Chondrocyte (in vitro differentiated cells): ENCODE results near the gene ANO6. TPM values are rescaled to one million over a fixed set of nuclear protein-coding genes. Genes with fewer than 3 reads are reported as not detected.
A peak's percentile ranks its signal among the peaks of the same experiment; 100 is the strongest.

ENCODE experiments used
- DNase-seq: peaks from one replicate; pipeline ENCODE4 v3.0.0; 2021; ENCODE audit warnings: mixed read lengths, low spot score
- H3K27ac Mint-ChIP-seq: one replicate; pipeline ENCODE4 v1.8.0; 2021; ENCODE audit warnings: mild to moderate bottlenecking, moderate library complexity, mixed read lengths; ENCODE audit not compliant: unreplicated experiment
- H3K27me3 Mint-ChIP-seq: 2 replicates; pipeline ENCODE4 v1.8.0; 2021; ENCODE audit warnings: low read depth, mixed read lengths
- H3K36me3 Mint-ChIP-seq: 2 replicates; pipeline ENCODE4 v1.8.0; 2021; ENCODE audit warnings: low read depth, mixed read lengths
- H3K4me1 Mint-ChIP-seq: 2 replicates; pipeline ENCODE4 v1.8.0; 2021; ENCODE audit warnings: low read depth, mild to moderate bottlenecking, mixed read lengths
- H3K4me3 Mint-ChIP-seq: one replicate; pipeline ENCODE4 v1.8.0; 2021; ENCODE audit warnings: mild to moderate bottlenecking, moderate library complexity, mixed read lengths; ENCODE audit not compliant: unreplicated experiment
- H3K9me3 Mint-ChIP-seq: 2 replicates; pipeline ENCODE4 v1.8.0; 2021; ENCODE audit warnings: low read depth, mixed read lengths
- CTCF ChIP-seq: fragments of 200-600 bp; sonication (generic); IDR thresholded peaks from 2 replicates; pipeline ENCODE4 v1.5.0; 2021; ENCODE audit warnings: antibody characterized with exemption, mild to moderate bottlenecking, moderate library complexity
- total RNA-seq: library from RNA; stranded (reverse); gene quantifications from 3 replicates; pipeline ENCODE4 v1.2.1, GENCODE V29; 2021

ANO6 gene
- total RNA-seq, 1 donor from 2014 or later: 75.8 TPM

DNA sequence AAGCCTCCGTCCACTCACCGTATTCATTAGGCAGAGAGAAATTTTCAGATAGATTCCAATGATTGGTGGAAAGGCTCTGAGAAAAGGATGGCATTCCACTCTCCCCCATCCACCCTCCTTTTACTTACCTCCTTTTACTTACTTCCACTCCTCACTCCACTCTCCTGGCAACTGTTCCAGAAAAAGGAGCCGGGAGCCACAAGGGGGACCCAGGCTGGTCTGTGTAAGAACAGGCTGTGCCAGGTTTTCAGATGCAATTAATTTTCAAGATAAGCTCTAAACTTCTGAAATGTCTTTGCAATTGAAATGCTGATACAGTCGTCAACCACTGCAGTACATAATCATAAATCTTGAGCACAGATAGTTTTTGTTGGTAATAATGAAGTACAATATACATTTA, 248.8 kb downstream of the ANO6 start:
- H3K27me3 Mint-ChIP-seq: peaks cover 14% of the 10 kb centered on the region

GRCh38 chr12:45468751-45469615, 253.1 kb downstream of the ANO6 start:
- TF ChIP-seq CTCF: no peak
- no peaks in the 10 kb centered on the region for H3K4me1 Mint-ChIP-seq
- H3K4me3 Mint-ChIP-seq: no peak overlapping the region
- peaks cover 2% of the 10 kb centered on the region for H3K36me3 Mint-ChIP-seq
- no peak overlapping the region for H3K27ac Mint-ChIP-seq
- H3K9me3 Mint-ChIP-seq: peaks cover 7% of the 10 kb centered on the region
- H3K27me3 Mint-ChIP-seq: peaks cover 13% of the 10 kb centered on the region
- DNase-seq: no peak

More for the DNA sequence above, 248.8 kb downstream of the ANO6 start:
- no peak overlapping the region for H3K4me3 Mint-ChIP-seq
- peaks cover 3% of the 10 kb centered on the region for H3K9me3 Mint-ChIP-seq
- H3K4me1 Mint-ChIP-seq: peaks cover 3% of the 10 kb centered on the region
- H3K27ac Mint-ChIP-seq: no peak overlapping the region
- H3K36me3 Mint-ChIP-seq: peaks cover under 1% of the 10 kb centered on the region
- DNase-seq: no peak
- peak; percentile 23 for TF ChIP-seq CTCF

GRCh38 chr12:45469902-45470301, 254.0 kb downstream of the ANO6 start:
- peaks cover 2% of the 10 kb centered on the region for H3K36me3 Mint-ChIP-seq
- no peaks in the 10 kb centered on the region for H3K4me1 Mint-ChIP-seq
- no peak overlapping the region for H3K27ac Mint-ChIP-seq
- H3K27me3 Mint-ChIP-seq: peaks cover 13% of the 10 kb centered on the region
- peaks cover 7% of the 10 kb centered on the region for H3K9me3 Mint-ChIP-seq
- no peak for DNase-seq
- no peak overlapping the region for H3K4me3 Mint-ChIP-seq
- TF ChIP-seq CTCF: no peak

- Mint-ChIP-seq H3K27ac (no peak overlapping the region), H3K9me3 (peaks cover 17% of the 10 kb centered on the region), H3K36me3 (peaks cover 5% of the 10 kb centered on the region), H3K27me3 (peaks cover 11% of the 10 kb centered on the region), H3K4me1 (no peaks in the 10 kb centered on the region), H3K4me3 (no peak overlapping the region)
- no peak for TF ChIP-seq CTCF
- DNase-seq: no peak
These were observed 257.7 kb downstream of the ANO6 start for GRCh38 chr12:45473636-45474035.

DNA sequence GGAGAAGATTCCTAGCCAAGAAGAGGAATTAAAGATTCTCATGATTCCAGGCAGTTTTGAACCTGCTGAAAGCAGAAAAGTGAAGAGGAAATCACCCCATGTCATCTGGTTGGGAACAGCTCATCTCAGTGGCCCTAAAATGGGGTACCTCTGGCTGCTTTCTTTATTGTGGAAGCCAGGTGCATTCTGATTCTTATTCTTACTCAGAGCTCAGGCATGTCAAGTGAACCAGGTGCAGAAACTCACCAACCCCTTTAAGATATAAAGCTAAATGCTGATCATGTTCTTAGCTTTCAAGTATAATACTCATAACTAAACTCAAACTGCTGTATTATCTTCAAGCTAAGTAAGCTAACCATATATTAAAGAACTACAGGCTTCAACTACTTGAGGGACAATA, 259.7 kb downstream of the ANO6 start:
- Mint-ChIP-seq H3K4me1 (no peaks in the 10 kb centered on the region), H3K9me3 (peaks cover 26% of the 10 kb centered on the region), H3K27ac (no peak overlapping the region), H3K4me3 (no peak overlapping the region), H3K36me3 (peaks cover 6% of the 10 kb centered on the region), H3K27me3 (peaks cover 5% of the 10 kb centered on the region)
- TF ChIP-seq CTCF: no peak
- no peak for DNase-seq
